MM.1S (cell line): ENCODE results near the gene PP2D1.
"Not testable (repeated sequence)": the region's sequence is repeated elsewhere in the genome, so short reads cannot be mapped to it uniquely, and the experiment has no call there.

Experiments
- DNase-seq: peaks from one replicate; pipeline ENCODE4 v3.0.0-alpha.2; 2015
- H2AFZ ChIP-seq: fragments of 300-600 bp; sonication (generic); 2 replicates; pipeline ENCODE4 v1.6.0; 2016; ENCODE audit warnings: antibody characterized with exemption, low read length
- H3F3A ChIP-seq: fragments of 300-600 bp; sonication (generic); 2 replicates; pipeline ENCODE4 v1.6.1; 2016; ENCODE audit warnings: mild to moderate bottlenecking, antibody characterized with exemption, low read length, moderate library complexity, mixed read lengths; ENCODE audit not compliant: insufficient read depth
- H3K27ac ChIP-seq: fragments of 300-600 bp; sonication (generic); 2 replicates; pipeline ENCODE4 v1.5.1; 2016; ENCODE audit warnings: mild to moderate bottlenecking, low read length
- H3K27me3 ChIP-seq: fragments of 300-600 bp; sonication (generic); replicated peaks from 2 replicates; pipeline ENCODE4 v1.6.0; 2016; ENCODE audit warnings: low read length; ENCODE audit not compliant: insufficient read depth
- H3K36me3 ChIP-seq: fragments of 300-600 bp; sonication (generic); replicated peaks from 2 replicates; pipeline ENCODE4 v1.6.1; 2016; ENCODE audit warnings: mild to moderate bottlenecking, low read length, mixed read lengths; ENCODE audit not compliant: insufficient read depth
- H3K4me1 ChIP-seq: fragments of 300-600 bp; sonication (generic); 2 replicates; pipeline ENCODE4 v1.6.1; 2016; ENCODE audit warnings: low read length, mixed read lengths
- H3K4me2 ChIP-seq: fragments of 300-600 bp; sonication (generic); 2 replicates; pipeline ENCODE4 v1.6.0; 2016; ENCODE audit warnings: low read depth, low read length
- H3K4me3 ChIP-seq: fragments of 300-600 bp; sonication (generic); 2 replicates; pipeline ENCODE4 v1.5.1; 2016; ENCODE audit warnings: low read length, mixed read lengths
- H3K79me2 ChIP-seq: fragments of 300-600 bp; sonication (generic); 2 replicates; pipeline ENCODE4 v1.6.1; 2016; ENCODE audit warnings: mixed run types, low read length, mixed read lengths
- H3K9ac ChIP-seq: fragments of 300-600 bp; sonication (generic); 2 replicates; pipeline ENCODE4 v1.6.1; 2016; ENCODE audit warnings: low read length, mixed read lengths
- H3K9me2 ChIP-seq: fragments of 300-600 bp; sonication (generic); replicated peaks from 2 replicates; pipeline ENCODE4 v1.6.1; 2016; ENCODE audit warnings: mild to moderate bottlenecking, low read length, mixed read lengths; ENCODE audit not compliant: insufficient read depth
- H3K9me3 ChIP-seq: fragments of 300-600 bp; sonication (generic); replicated peaks from 2 replicates; pipeline ENCODE4 v1.6.1; 2016; ENCODE audit warnings: mild to moderate bottlenecking, low read length, mixed read lengths; ENCODE audit not compliant: insufficient read depth
- H4K20me1 ChIP-seq: fragments of 300-600 bp; sonication (generic); 2 replicates; pipeline ENCODE4 v1.6.1; 2016; ENCODE audit warnings: mild to moderate bottlenecking, low read length, moderate library complexity, mixed read lengths; ENCODE audit not compliant: insufficient read depth
- EZH2 ChIP-seq: fragments of 300-600 bp; sonication (generic); optimal IDR thresholded peaks from 2 replicates; pipeline ENCODE3; 2017; ENCODE audit warnings: low read depth, mild to moderate bottlenecking, antibody characterized with exemption, low read length, mixed read lengths
- EZH2phosphoT487 ChIP-seq: fragments of 300-600 bp; sonication (generic); IDR thresholded peaks from 2 replicates; pipeline ENCODE4 v1.6.1; 2018; ENCODE audit warnings: antibody characterized with exemption, low read length
- TF ChIP-seq, protein P1 (sequence below): fragments of 300-600 bp; sonication (generic); IDR thresholded peaks from 2 replicates; pipeline ENCODE4 v1.5.1; 2016; ENCODE audit warnings: antibody characterized with exemption, low read length, mixed read lengths

PP2D1 gene

DNA sequence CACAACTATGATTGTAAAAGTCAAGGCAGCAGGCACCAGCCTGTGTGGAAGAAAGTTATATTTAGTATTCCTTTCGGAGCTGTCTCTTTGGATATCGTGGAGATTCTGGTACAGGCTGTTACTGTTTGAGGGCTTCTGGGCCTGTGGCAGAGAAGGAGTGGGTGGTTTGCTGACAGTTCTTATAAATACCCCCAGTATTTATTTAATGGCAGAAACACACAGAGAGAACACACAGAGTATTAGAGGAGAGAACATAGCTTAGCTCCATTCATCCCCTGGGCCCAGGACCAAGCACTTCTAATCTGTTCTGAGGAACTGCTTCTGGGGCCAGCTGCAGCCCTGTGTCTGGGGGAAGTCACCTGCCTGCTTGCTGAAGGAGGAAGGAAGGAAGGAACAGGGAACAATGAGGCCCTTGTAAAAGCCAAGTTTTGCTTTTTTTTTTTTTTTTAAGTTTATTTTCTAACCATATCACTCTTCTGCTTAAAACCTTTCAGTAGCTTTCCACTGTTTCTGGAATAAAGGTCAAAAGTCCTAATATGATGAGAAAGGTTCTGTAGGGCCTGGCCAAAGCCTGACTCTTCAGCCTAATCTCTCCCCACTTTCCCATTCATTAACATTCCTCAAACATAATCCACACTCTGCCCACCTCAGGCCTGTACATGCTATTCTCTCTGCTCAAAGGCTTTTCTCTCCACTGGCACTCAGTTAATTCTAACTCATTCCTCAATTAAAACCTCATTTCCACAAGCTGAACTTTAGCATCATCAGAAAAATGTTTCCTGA is 11.8 kb upstream of the PP2D1 start:
- DNase-seq = no peak
- no peak overlapping the region for H3K27ac ChIP-seq
- H3K27me3 ChIP-seq = no peaks in the 10 kb centered on the region
- H3K36me3 ChIP-seq = no peaks in the 10 kb centered on the region
- H3K79me2 ChIP-seq = no peaks in the 10 kb centered on the region
- no peaks in the 10 kb centered on the region for H3K9me2 ChIP-seq
- TF ChIP-seq, protein P1, sequence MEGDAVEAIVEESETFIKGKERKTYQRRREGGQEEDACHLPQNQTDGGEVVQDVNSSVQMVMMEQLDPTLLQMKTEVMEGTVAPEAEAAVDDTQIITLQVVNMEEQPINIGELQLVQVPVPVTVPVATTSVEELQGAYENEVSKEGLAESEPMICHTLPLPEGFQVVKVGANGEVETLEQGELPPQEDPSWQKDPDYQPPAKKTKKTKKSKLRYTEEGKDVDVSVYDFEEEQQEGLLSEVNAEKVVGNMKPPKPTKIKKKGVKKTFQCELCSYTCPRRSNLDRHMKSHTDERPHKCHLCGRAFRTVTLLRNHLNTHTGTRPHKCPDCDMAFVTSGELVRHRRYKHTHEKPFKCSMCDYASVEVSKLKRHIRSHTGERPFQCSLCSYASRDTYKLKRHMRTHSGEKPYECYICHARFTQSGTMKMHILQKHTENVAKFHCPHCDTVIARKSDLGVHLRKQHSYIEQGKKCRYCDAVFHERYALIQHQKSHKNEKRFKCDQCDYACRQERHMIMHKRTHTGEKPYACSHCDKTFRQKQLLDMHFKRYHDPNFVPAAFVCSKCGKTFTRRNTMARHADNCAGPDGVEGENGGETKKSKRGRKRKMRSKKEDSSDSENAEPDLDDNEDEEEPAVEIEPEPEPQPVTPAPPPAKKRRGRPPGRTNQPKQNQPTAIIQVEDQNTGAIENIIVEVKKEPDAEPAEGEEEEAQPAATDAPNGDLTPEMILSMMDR = no peak
- no peaks in the 10 kb centered on the region for H3K4me1 ChIP-seq
- H3K4me2 ChIP-seq = no peak overlapping the region
- no peak overlapping the region for H3K9ac ChIP-seq
- no peak overlapping the region for H2AFZ ChIP-seq
- H3K9me3 ChIP-seq = no peaks in the 10 kb centered on the region
- no peaks in the 10 kb centered on the region for H3F3A ChIP-seq
- no peaks in the 10 kb centered on the region for H4K20me1 ChIP-seq
- H3K4me3 ChIP-seq = no peak overlapping the region

DNA sequence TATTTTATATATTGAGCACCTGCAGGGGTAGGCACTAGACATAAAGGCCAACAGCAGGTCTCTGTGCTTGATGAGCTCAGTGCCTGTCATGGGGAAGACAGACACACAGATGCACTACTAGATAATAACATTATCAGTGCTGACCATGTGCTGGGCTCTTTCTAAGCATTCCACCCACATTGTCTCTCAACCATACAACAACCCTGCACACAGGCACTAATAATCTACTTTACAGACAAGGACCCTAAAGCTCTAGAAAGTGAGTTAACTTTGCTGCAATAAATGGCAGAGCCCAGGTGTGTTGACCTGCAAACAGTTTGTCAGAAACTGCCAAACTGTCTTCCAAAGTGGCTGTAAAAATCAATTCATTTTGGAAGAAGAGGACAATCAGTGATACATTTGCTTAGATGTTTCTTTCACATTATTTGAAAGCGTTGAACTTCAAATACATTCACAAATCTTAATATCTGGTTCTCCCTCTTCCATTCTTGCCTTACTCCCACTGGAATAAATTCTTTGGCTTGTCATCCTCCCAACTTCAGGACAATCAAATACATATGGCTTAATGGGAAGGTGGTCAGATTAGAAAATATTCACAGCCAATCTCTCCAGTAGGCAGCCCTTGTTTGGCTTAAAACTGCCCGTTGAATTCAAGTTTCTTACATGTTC is 11.0 kb upstream of the PP2D1 start:
- TF ChIP-seq EZH2 = no peak
- TF ChIP-seq EZH2phosphoT487 = no peak
- TF ChIP-seq, protein P1 = no peak
- DNase-seq = no peak
- no peak overlapping the region for H2AFZ ChIP-seq

GRCh38 chr3:20016076-20016475 is 4.0 kb upstream of the PP2D1 start:
- H3K27ac ChIP-seq, H3K4me1 ChIP-seq, DNase-seq, H3K4me2 ChIP-seq, H3F3A ChIP-seq, H3K79me2 ChIP-seq, H3K9me3 ChIP-seq, H3K9ac ChIP-seq, H3K9me2 ChIP-seq, H3K36me3 ChIP-seq, H3K4me3 ChIP-seq, H3K27me3 ChIP-seq, H2AFZ ChIP-seq, H4K20me1 ChIP-seq: not testable (repeated sequence)

More for the DNA sequence above, 11.0 kb upstream of the PP2D1 start:
- Histone ChIP-seq H3K4me2 (no peak overlapping the region), H3K27ac (no peak overlapping the region), H4K20me1 (no peaks in the 10 kb centered on the region), H3K27me3 (no peaks in the 10 kb centered on the region), H3K4me1 (no peaks in the 10 kb centered on the region), H3K9me2 (no peaks in the 10 kb centered on the region), H3K9me3 (no peaks in the 10 kb centered on the region), H3K79me2 (no peaks in the 10 kb centered on the region), H3K9ac (no peak overlapping the region), H3K4me3 (no peak overlapping the region), H3F3A (no peaks in the 10 kb centered on the region), H3K36me3 (no peaks in the 10 kb centered on the region)

DNA sequence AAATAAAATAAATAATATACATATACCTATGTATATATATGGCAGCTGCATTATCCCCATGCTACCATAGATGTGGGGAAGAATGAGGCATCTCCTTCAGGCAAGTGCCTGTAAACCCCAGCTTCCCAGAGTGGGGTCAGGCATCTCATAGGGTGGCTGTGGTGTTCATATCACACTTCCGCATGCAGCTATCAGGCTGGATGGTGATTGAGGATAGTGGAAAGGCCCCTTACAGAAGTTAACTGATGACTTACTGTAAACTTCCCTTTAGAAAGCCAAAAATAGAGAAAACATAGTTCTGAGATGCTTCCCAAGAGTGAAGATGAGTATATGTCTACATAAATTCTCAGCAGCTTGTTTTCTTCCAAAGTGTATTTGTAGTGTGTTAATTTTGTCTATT is 3.5 kb upstream of the PP2D1 start:
- Histone ChIP-seq H3F3A (no peaks in the 10 kb centered on the region), H3K27ac (no peak overlapping the region), H2AFZ (no peak overlapping the region), H3K9me3 (no peaks in the 10 kb centered on the region), H4K20me1 (no peaks in the 10 kb centered on the region), H3K9me2 (no peaks in the 10 kb centered on the region), H3K4me2 (no peak overlapping the region), H3K27me3 (no peaks in the 10 kb centered on the region), H3K36me3 (no peaks in the 10 kb centered on the region), H3K4me1 (no peaks in the 10 kb centered on the region), H3K4me3 (no peak overlapping the region), H3K9ac (no peak overlapping the region), H3K79me2 (no peaks in the 10 kb centered on the region)
- DNase-seq = no peak
- TF ChIP-seq EZH2 (no peak), EZH2phosphoT487 (no peak)
- TF ChIP-seq, protein P1 = no peak
